ENCODE results near the gene KIAA1210. TPM values are rescaled to one million over a fixed set of nuclear protein-coding genes. Genes with fewer than 3 reads are reported as not detected.

The KIAA1210 gene
- total RNA-seq, 1 experiment from 2014 or later = not detected

- peaks cover 5% of the 10 kb centered on the region; the same call in 1 of the 2 replicates for H3K27me3 ChIP-seq (ENCODE audit: control insufficient read depth, insufficient read depth, low read length)
- ChIA-PET CTCF (no interaction called here), POLR2A (interaction anchor here (0.7 kb wide), 1 partner anchor 418 kb away, joined by 3 read pairs; no protein-coding TSS in a partner anchor)
- H3K27ac ChIP-seq (ENCODE audit: low read length) = no peak overlapping the region
- H3K36me3 ChIP-seq (ENCODE audit: control insufficient read depth, insufficient read depth, low read length) = no peaks in the 10 kb centered on the region
- H3K4me3 ChIP-seq (ENCODE audit: low read depth in 2 of 2, low read length in 2 of 2) = no peak overlapping the region
- intact Hi-C loops (cut with micrococcal nuclease; ENCODE audit: unreplicated experiment) = no loop called here
- no TSS peak for BruUV-seq (replicated peaks)
- no peak for DNase-seq (ENCODE audit: low read depth, low spot score)
- H3K9me3 ChIP-seq (ENCODE audit: control insufficient read depth, insufficient read depth, low read depth, low read length) = no peaks in the 10 kb centered on the region
- TF ChIP-seq POLR2AphosphoS5 (IDR thresholded peaks at IDR 0.05; ENCODE audit: low read depth, low read length) (no peak), SIN3A (IDR thresholded peaks at IDR 0.05; ENCODE audit: borderline replicate concordance, insufficient read depth, low read depth, low read length) (no peak), CTCF (IDR thresholded peaks at IDR 0.05) (no peak), REST (IDR thresholded peaks at IDR 0.05; ENCODE audit: insufficient read depth in 1 of 2, low read depth in 2 of 2, low read length in 1 of 2) (no peak), TCF7L2 (IDR thresholded peaks at IDR 0.05; ENCODE audit: low read depth, low read length) (no peak)
- no peaks in the 10 kb centered on the region for H3K4me1 ChIP-seq (ENCODE audit: control insufficient read depth, insufficient read depth, low read length)
- in situ Hi-C loops (cut with HindIII; ENCODE audit: low pct_unique_long_range_greater_than_20kb, low sequenced_read_pairs) = no loop called here
- no peak for ATAC-seq
Observed at GRCh38 chrX:119130911-119131310, 3.3 kb upstream of the KIAA1210 start.

GRCh38 chrX:119121341-119121740, 6.3 kb downstream of the KIAA1210 start:
- in situ Hi-C loops (cut with HindIII; ENCODE audit: low pct_unique_long_range_greater_than_20kb, low sequenced_read_pairs) (no loop called here), intact Hi-C loops (cut with micrococcal nuclease; ENCODE audit: unreplicated experiment) (no loop called here)
- ChIA-PET POLR2A (interaction anchor here (0.5 to 0.7 kb wide), 2 partner anchors 23 to 1338 kb away, joined by 6 to 12 read pairs; no protein-coding TSS in a partner anchor), CTCF (no interaction called here)
- no TSS peak for BruUV-seq (replicated peaks)
- Histone ChIP-seq H3K27ac (ENCODE audit: low read length) (no peak overlapping the region), H3K27me3 (ENCODE audit: control insufficient read depth, insufficient read depth, low read length) (peaks cover 11% of the 10 kb centered on the region), H3K4me1 (ENCODE audit: control insufficient read depth, insufficient read depth, low read length) (no peaks in the 10 kb centered on the region), H3K36me3 (ENCODE audit: control insufficient read depth, insufficient read depth, low read length) (no peaks in the 10 kb centered on the region), H3K4me3 (ENCODE audit: low read depth in 2 of 2, low read length in 2 of 2) (no peak overlapping the region), H3K9me3 (ENCODE audit: control insufficient read depth, insufficient read depth, low read depth, low read length) (no peaks in the 10 kb centered on the region)
- no peak for DNase-seq (ENCODE audit: low read depth, low spot score)
- ATAC-seq = no peak
- no peak for TF ChIP-seq POLR2AphosphoS5 (IDR thresholded peaks at IDR 0.05; ENCODE audit: low read depth, low read length)
- TF ChIP-seq CTCF (IDR thresholded peaks at IDR 0.05) = no peak
- no peak for TF ChIP-seq REST (IDR thresholded peaks at IDR 0.05; ENCODE audit: insufficient read depth in 1 of 2, low read depth in 2 of 2, low read length in 1 of 2)
- TF ChIP-seq SIN3A (IDR thresholded peaks at IDR 0.05; ENCODE audit: borderline replicate concordance, insufficient read depth, low read depth, low read length) = no peak
- no peak for TF ChIP-seq TCF7L2 (IDR thresholded peaks at IDR 0.05; ENCODE audit: low read depth, low read length)

Measured in Panc1 (cell line).